GM19455 (cell line): Measurements from ENCODE around the gene RNF26.

Experiments
- ATAC-seq: cut with Tn5 transposase; IDR thresholded peaks from one replicate; pipeline ENCODE4 v1.9.1; 2021; ENCODE audit not compliant: unreplicated experiment

The RNF26 gene

GRCh38 chr11:119350302-119350701, 16.0 kb downstream of the RNF26 start:
- no peak for ATAC-seq

GRCh38 chr11:119351232-119351631, 16.9 kb downstream of the RNF26 start:
- no peak for ATAC-seq

- ATAC-seq: no peak
These were observed 18.5 kb downstream of the RNF26 start for GRCh38 chr11:119352857-119353260.

GRCh38 chr11:119355091-119355843, 20.9 kb downstream of the RNF26 start:
- no peak for ATAC-seq

GRCh38 chr11:119356349-119357031, 22.2 kb downstream of the RNF26 start:
- peak; percentile 64 for ATAC-seq

- ATAC-seq: no peak
These were observed 22.7 kb downstream of the RNF26 start for GRCh38 chr11:119357074-119357473.

- no peak for ATAC-seq
These were observed 25.3 kb downstream of the RNF26 start for GRCh38 chr11:119359365-119360214.

- no peak for ATAC-seq
These were observed 26.9 kb downstream of the RNF26 start for GRCh38 chr11:119361056-119361787.

- ATAC-seq: no peak
These were observed 27.8 kb downstream of the RNF26 start for GRCh38 chr11:119361941-119362725.

- no peak for ATAC-seq
These were observed 28.4 kb downstream of the RNF26 start for GRCh38 chr11:119362741-119363080.

- no peak for ATAC-seq
These were observed 28.9 kb downstream of the RNF26 start for GRCh38 chr11:119363081-119363850.

GRCh38 chr11:119363851-119364590, 29.7 kb downstream of the RNF26 start:
- ATAC-seq: no peak

- no peak for ATAC-seq
These were observed 30.8 kb downstream of the RNF26 start for GRCh38 chr11:119365071-119365591.

GRCh38 chr11:119366690-119367620, 32.6 kb downstream of the RNF26 start:
- no peak for ATAC-seq

GRCh38 chr11:119367661-119368120, 33.4 kb downstream of the RNF26 start:
- no peak for ATAC-seq

- ATAC-seq: no peak
These were observed 34.1 kb downstream of the RNF26 start for GRCh38 chr11:119368121-119369034.
